HL-60 (cell line): ENCODE measurements around the gene ROR2.

Source experiments
- DNase-seq, 2 experiments: peaks; one replicate each; pipeline ENCODE4 v3.0.0-alpha.2; 2010 to 2020; ENCODE audit warnings: low read depth in 1 of 2, low spot score in 1 of 2
- H3K27ac ChIP-seq: fragments of 250-450 bp; sonication (Bioruptor Pico); replicated peaks from 2 replicates; pipeline ENCODE4 v1.5.1; 2020; ENCODE audit warnings: mild to moderate bottlenecking, moderate library complexity
- H3K27me3 ChIP-seq: fragments of 250-450 bp; sonication (Bioruptor Pico); 2 replicates; pipeline ENCODE4 v1.5.1; 2021; ENCODE audit warnings: mild to moderate bottlenecking, moderate library complexity; ENCODE audit not compliant: insufficient read depth, poor library complexity, severe bottlenecking
- H3K4me3 ChIP-seq: replicated peaks from 2 replicates; pipeline ENCODE4 v1.5.1; 2011; ENCODE audit warnings: mild to moderate bottlenecking, control low read depth, low read length; ENCODE audit not compliant: insufficient read depth
- CTCF ChIP-seq: IDR thresholded peaks from one replicate; pipeline ENCODE4 v1.5.1; 2011; ENCODE audit warnings: low read length, control low read depth, inconsistent platforms; ENCODE audit not compliant: insufficient read depth
- GABPA ChIP-seq: IDR thresholded peaks from 2 replicates; pipeline ENCODE4 v1.6.1; 2012; ENCODE audit warnings: low read depth
- POLR2AphosphoS5 ChIP-seq: IDR thresholded peaks from 2 replicates; pipeline ENCODE4 v1.6.1; 2012; ENCODE audit warnings: low read depth
- REST ChIP-seq: IDR thresholded peaks from 2 replicates; pipeline ENCODE4 v1.6.1; 2012; ENCODE audit warnings: low read depth; ENCODE audit not compliant: insufficient replicate concordance
- SPI1 ChIP-seq: IDR thresholded peaks from 2 replicates; pipeline ENCODE4 v1.6.1; 2012; ENCODE audit warnings: low read depth, mild to moderate bottlenecking, borderline replicate concordance

Gene ROR2

GRCh38 chr9:91660521-91660920, 289.5 kb downstream of the ROR2 start:
- no peak overlapping the region for H3K27ac ChIP-seq
- no peak overlapping the region for H3K4me3 ChIP-seq
- no peaks in the 10 kb centered on the region for H3K27me3 ChIP-seq
- TF ChIP-seq GABPA (no peak), POLR2AphosphoS5 (no peak), SPI1 (no peak), REST (no peak), CTCF (no peak)
- DNase-seq: no peak

- Histone ChIP-seq H3K27ac (no peak overlapping the region), H3K27me3 (no peaks in the 10 kb centered on the region), H3K4me3 (no peak overlapping the region)
- DNase-seq: peak in 1 of 2 experiments; percentile 14
- TF ChIP-seq SPI1 (no peak), CTCF (peak; percentile 37), GABPA (no peak), REST (no peak)
Measured at GRCh38 chr9:91659529-91660495, 290.2 kb downstream of the ROR2 start.

GRCh38 chr9:91658513-91659105, 291.4 kb downstream of the ROR2 start:
- no peak for TF ChIP-seq CTCF
- TF ChIP-seq POLR2AphosphoS5: no peak
- no peak for TF ChIP-seq REST
- no peak for TF ChIP-seq GABPA
- no peak for TF ChIP-seq SPI1
- DNase-seq: no peak

More at GRCh38 chr9:91658513-91659105, 291.4 kb downstream of the ROR2 start:
- Histone ChIP-seq H3K27ac (no peak overlapping the region), H3K4me3 (no peak overlapping the region), H3K27me3 (no peaks in the 10 kb centered on the region)
